ENCODE results near the gene OR5M8.

DNA sequence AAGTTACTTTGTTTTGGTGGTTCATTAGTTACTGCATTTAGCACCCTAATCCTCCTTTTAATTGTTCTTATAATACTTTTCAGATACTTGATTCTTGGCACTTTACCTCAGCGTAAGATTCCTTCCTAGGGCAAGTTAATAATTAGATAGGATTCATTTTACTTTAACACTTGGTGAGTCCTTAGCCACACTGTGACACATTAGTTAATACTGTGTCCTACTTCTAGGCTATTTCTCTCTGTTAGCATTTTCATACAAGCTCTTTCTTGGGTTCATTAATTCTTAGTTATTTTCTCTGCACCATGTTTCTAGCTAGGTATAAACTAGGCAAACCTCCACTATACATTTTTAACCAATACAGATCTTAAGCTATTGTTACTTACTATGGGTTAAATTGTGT, 34.1 kb downstream of the OR5M8 start:
- TF ChIP-seq SUZ12 (IDR thresholded peaks at IDR 0.05; ENCODE audit: extremely low read depth, insufficient read depth, insufficient read length), result no peak
- TF ChIP-seq YY1 (IDR thresholded peaks at IDR 0.05; ENCODE audit: insufficient read depth, insufficient read length), result no peak
- no peak for TF ChIP-seq ZNF274 (IDR thresholded peaks at IDR 0.05; ENCODE audit: low read depth, low read length)

All from NT2/D1 (cell line).